Endothelial cell (in vitro differentiated cells): ENCODE results near the gene TFCP2L1. TPM values are rescaled to one million over a fixed set of nuclear protein-coding genes. Genes with fewer than 3 reads are reported as not detected.

Source experiments
- DNase-seq: peaks from one replicate; pipeline ENCODE4 v3.0.0; 2021; ENCODE audit warnings: low spot score
- H3K27ac Mint-ChIP-seq: one replicate; pipeline ENCODE4 v1.8.0; 2021; ENCODE audit warnings: mixed read lengths, inconsistent platforms; ENCODE audit not compliant: unreplicated experiment
- H3K27me3 Mint-ChIP-seq: one replicate; pipeline ENCODE4 v1.8.0; 2021; ENCODE audit warnings: mild to moderate bottlenecking, moderate library complexity, mixed read lengths, inconsistent platforms; ENCODE audit not compliant: unreplicated experiment
- H3K36me3 Mint-ChIP-seq: one replicate; pipeline ENCODE4 v1.8.0; 2021; ENCODE audit warnings: mild to moderate bottlenecking, low read depth, mixed read lengths, inconsistent platforms; ENCODE audit not compliant: unreplicated experiment
- H3K4me1 Mint-ChIP-seq: one replicate; pipeline ENCODE4 v1.8.0; 2021; ENCODE audit warnings: mild to moderate bottlenecking, mixed read lengths, inconsistent platforms; ENCODE audit not compliant: unreplicated experiment
- H3K4me3 Mint-ChIP-seq: one replicate; pipeline ENCODE4 v1.8.0; 2021; ENCODE audit warnings: mild to moderate bottlenecking, mixed read lengths, inconsistent platforms; ENCODE audit not compliant: unreplicated experiment
- H3K9me3 Mint-ChIP-seq: one replicate; pipeline ENCODE4 v1.8.0; 2021; ENCODE audit warnings: mixed read lengths, inconsistent platforms; ENCODE audit not compliant: unreplicated experiment
- total RNA-seq: library from RNA; stranded (reverse); fragmentation: NEBNext Ultra II Directional; extraction: Animal tissue kit (Norgen Biotek cat#: 25700); gene quantifications from one replicate; pipeline ENCODE4 v1.2.1, GENCODE V29; 2021; ENCODE audit not compliant: unreplicated experiment
- TF ChIP-seq, protein P1 (sequence below): fragments of 200-600 bp; sonication (generic); IDR thresholded peaks from one replicate; pipeline ENCODE4 v1.5.0; 2021; ENCODE audit warnings: antibody characterized with exemption; ENCODE audit not compliant: unreplicated experiment

TFCP2L1 gene
- total RNA-seq, 1 donor from 2014 or later: 1.7 TPM

DNA sequence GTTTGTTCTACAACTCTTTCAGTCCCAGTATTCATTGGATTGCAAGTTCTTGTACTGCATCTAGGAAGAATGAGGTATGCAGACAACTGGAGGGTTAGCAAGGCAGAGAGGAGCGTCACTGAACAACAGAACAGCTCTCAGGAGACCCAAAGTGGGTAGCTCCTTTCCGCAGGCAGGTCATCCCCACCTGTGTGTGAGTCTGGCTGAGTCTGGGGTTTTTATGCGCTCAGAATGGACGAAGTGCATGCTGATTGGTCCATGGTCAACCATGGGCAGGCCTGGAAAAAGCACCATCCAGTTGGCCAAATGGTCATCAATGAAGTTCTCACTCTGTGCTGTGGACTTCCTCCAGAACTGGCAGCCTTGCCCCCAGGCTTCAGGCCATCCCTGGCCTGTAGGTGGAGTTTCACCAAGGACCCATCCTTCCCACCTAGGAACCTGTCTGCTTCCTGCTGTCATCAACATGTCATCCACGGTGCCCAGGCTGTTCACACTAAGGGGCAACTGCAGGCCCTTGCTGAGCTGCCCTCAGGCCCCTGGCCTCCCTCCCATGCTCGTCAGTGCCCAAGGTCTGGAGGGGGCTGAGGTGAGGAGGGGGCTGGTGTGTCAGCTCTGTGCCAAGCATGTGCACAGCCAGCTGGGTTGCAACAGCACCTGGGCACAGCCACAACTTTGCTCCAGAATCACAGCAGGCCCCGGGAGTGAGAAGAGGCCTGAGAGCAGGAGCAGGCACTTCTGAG, 11.1 kb upstream of the TFCP2L1 start:
- H3K27me3 Mint-ChIP-seq: peaks cover 5% of the 10 kb centered on the region
- TF ChIP-seq, protein P1, sequence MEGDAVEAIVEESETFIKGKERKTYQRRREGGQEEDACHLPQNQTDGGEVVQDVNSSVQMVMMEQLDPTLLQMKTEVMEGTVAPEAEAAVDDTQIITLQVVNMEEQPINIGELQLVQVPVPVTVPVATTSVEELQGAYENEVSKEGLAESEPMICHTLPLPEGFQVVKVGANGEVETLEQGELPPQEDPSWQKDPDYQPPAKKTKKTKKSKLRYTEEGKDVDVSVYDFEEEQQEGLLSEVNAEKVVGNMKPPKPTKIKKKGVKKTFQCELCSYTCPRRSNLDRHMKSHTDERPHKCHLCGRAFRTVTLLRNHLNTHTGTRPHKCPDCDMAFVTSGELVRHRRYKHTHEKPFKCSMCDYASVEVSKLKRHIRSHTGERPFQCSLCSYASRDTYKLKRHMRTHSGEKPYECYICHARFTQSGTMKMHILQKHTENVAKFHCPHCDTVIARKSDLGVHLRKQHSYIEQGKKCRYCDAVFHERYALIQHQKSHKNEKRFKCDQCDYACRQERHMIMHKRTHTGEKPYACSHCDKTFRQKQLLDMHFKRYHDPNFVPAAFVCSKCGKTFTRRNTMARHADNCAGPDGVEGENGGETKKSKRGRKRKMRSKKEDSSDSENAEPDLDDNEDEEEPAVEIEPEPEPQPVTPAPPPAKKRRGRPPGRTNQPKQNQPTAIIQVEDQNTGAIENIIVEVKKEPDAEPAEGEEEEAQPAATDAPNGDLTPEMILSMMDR: no peak
- H3K4me1 Mint-ChIP-seq: no peaks in the 10 kb centered on the region
- no peak overlapping the region for H3K27ac Mint-ChIP-seq
- no peak overlapping the region for H3K4me3 Mint-ChIP-seq
- H3K9me3 Mint-ChIP-seq: no peaks in the 10 kb centered on the region
- no peak for DNase-seq
- H3K36me3 Mint-ChIP-seq: no peaks in the 10 kb centered on the region

DNA sequence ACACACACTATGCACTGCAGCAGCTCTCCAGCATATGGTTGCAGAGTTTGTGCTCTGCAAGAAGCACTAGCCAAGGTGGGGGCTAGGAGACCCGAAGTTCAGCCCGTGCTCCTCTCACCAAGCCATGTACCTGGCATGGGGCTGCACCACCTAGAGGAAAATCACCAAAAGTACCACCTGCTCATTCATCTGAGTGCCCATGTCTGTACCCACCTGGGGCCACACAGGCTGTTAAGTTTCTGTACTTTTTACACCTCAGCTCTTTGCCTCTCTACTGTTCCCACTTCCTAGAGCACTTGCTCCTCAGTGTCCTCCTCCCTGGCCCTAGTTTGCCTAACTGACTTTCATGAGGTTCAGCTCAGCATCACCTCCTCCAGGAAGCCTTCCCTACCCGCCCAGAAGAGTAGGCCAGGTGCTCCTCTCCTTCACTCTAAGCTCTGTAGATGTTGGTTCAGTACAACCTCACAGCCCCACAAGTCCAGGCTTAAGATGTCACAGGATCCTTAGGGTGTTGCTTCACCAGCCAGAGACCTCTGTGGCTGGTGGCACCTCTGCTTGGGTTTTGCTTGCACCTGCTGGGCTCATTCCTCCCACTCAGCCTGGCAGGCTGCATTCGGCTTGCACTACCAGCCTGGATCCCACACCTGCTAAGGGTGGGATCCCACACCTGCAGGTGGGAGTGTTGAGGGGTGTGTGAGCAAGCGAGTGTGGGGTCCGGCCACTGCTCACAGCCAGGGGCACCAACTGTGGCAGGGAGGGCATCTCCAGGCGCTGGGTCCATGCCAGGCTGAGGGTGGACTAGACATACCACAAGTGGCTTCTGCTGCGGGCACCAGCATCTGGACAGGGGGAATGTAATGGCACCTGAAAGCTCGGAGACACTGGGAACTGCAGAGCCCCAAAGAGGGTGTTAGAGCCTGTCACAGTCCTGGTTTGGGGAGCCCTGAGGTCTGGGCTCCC, 10.2 kb upstream of the TFCP2L1 start:
- Mint-ChIP-seq H3K4me1 (no peaks in the 10 kb centered on the region), H3K36me3 (no peaks in the 10 kb centered on the region), H3K27me3 (peaks cover 5% of the 10 kb centered on the region), H3K4me3 (peak overlapping the region; percentile 47), H3K9me3 (no peaks in the 10 kb centered on the region), H3K27ac (no peak overlapping the region)
- no peak for DNase-seq
- TF ChIP-seq, protein P1: no peak

GRCh38 chr2:121293450-121294325, 8.7 kb upstream of the TFCP2L1 start:
- no peak overlapping the region for H3K27ac Mint-ChIP-seq
- peaks cover 3% of the 10 kb centered on the region for H3K27me3 Mint-ChIP-seq
- H3K4me1 Mint-ChIP-seq: no peaks in the 10 kb centered on the region
- H3K4me3 Mint-ChIP-seq: no peak overlapping the region
- DNase-seq: no peak
- H3K9me3 Mint-ChIP-seq: no peaks in the 10 kb centered on the region
- TF ChIP-seq, protein P1: no peak
- no peaks in the 10 kb centered on the region for H3K36me3 Mint-ChIP-seq

GRCh38 chr2:121291251-121291580, 6.2 kb upstream of the TFCP2L1 start:
- no peaks in the 10 kb centered on the region for H3K9me3 Mint-ChIP-seq
- no peak overlapping the region for H3K27ac Mint-ChIP-seq
- no peak for DNase-seq
- TF ChIP-seq, protein P1: no peak
- H3K27me3 Mint-ChIP-seq: peaks cover 10% of the 10 kb centered on the region
- no peaks in the 10 kb centered on the region for H3K36me3 Mint-ChIP-seq
- peaks cover 4% of the 10 kb centered on the region for H3K4me1 Mint-ChIP-seq
- H3K4me3 Mint-ChIP-seq: no peak overlapping the region
